Epithelial cell of esophagus (primary cell): ENCODE data around the gene SCUBE1.

Experiments used
- DNase-seq: peaks from one replicate; pipeline ENCODE4 v3.0.0; 2010; ENCODE audit warnings: low read depth
- H3K4me3 ChIP-seq: 2 replicates; pipeline ENCODE4 v1.5.1; 2011; ENCODE audit warnings: mild to moderate bottlenecking, low read length, control low read depth
- CTCF ChIP-seq: IDR thresholded peaks from 2 replicates; pipeline ENCODE4 v1.5.1; 2011; ENCODE audit warnings: low read depth, mild to moderate bottlenecking, low read length, control low read depth, inconsistent platforms; ENCODE audit not compliant: insufficient read depth; ENCODE audit errors: missing control alignments

The SCUBE1 gene

GRCh38 chr22:43151251-43152002, 191.7 kb downstream of the SCUBE1 start, which contains the start of gene TSPO:
TSS of gene TSPO (plus strand) at chr22:43151559. CDS start at chr22:43159239, 7,680 bp downstream.
- TF ChIP-seq CTCF: no peak
- peak; percentile 49 for DNase-seq
- H3K4me3 ChIP-seq: peak within 1 kb of the TSS; percentile 82

GRCh38 chr22:43150731-43151206, 192.4 kb downstream of the SCUBE1 start:
- DNase-seq: no peak
- peak overlapping the region; percentile 82 for H3K4me3 ChIP-seq
- TF ChIP-seq CTCF: no peak

GRCh38 chr22:43148581-43148980, 194.6 kb downstream of the SCUBE1 start:
- no peak for TF ChIP-seq CTCF
- DNase-seq: peak; percentile 56

GRCh38 chr22:43147821-43148220, 195.4 kb downstream of the SCUBE1 start:
- DNase-seq: no peak
- TF ChIP-seq CTCF: no peak
- H3K4me3 ChIP-seq: no peak overlapping the region

More at GRCh38 chr22:43148581-43148980, 194.6 kb downstream of the SCUBE1 start:
- no peak overlapping the region for H3K4me3 ChIP-seq
